Tibial nerve (tissue), 4 donors: ENCODE measurements around the gene B3GNT4. TPM values are rescaled to one million over a fixed set of nuclear protein-coding genes. Genes with fewer than 3 reads are reported as not detected.

Source experiments
- DNase-seq, 2 donors: peaks; one replicate each; pipeline ENCODE4 v3.0.0-alpha.2; 2019; ENCODE audit warnings: low spot score in 2 of 2
- H3K27ac ChIP-seq, 4 donors: fragments of 200-600 bp; sonication (generic) in 3 of 4; one replicate each; pipeline ENCODE4 v1.5.1; 2017 to 2019; ENCODE audit warnings: mild to moderate bottlenecking in 1 of 4
- H3K27me3 ChIP-seq, 2 donors: fragments of 200-600 bp; sonication (generic) in 1 of 2; one replicate each; pipeline versions ENCODE4 v1.5.1 to v1.6.0; 2017 to 2019
- H3K36me3 ChIP-seq, 3 donors: fragments of 200-600 bp; sonication (generic); one replicate each; pipeline ENCODE4 v1.5.1; 2018 to 2019
- H3K4me1 ChIP-seq, 4 donors: fragments of 200-600 bp; sonication (generic) in 3 of 4; one replicate each; pipeline ENCODE4 v1.5.1; 2017 to 2019
- H3K4me3 ChIP-seq, 4 donors: fragments of 200-600 bp; sonication (generic) in 3 of 4; one replicate each; pipeline ENCODE4 v1.5.1; 2017 to 2019; ENCODE audit warnings: mild to moderate bottlenecking in 1 of 4, moderate library complexity in 1 of 4
- H3K9me3 ChIP-seq, 4 donors: fragments of 200-600 bp; sonication (generic) in 3 of 4; one replicate each; pipeline ENCODE4 v1.5.1; 2017 to 2019
- CTCF ChIP-seq, 5 experiments: fragments of 200-600 bp in 3 of 5; fragments of 450-650 bp in 2 of 5; sonication (generic) in 3 of 5; IDR thresholded peaks; one replicate each; pipeline ENCODE4 v1.5.1; 2016 to 2019; ENCODE audit warnings: antibody characterized with exemption in 5 of 5, mild to moderate bottlenecking in 3 of 5, moderate library complexity in 2 of 5
- EP300 ChIP-seq, 2 donors: sonication (generic); formaldehyde crosslinking; IDR thresholded peaks; one replicate each; pipeline ENCODE4 v1.6.1; 2017; ENCODE audit warnings: antibody characterized with exemption in 2 of 2, mild to moderate bottlenecking in 1 of 2
- POLR2A ChIP-seq, 2 donors: fragments of 450-650 bp; IDR thresholded peaks; one replicate each; pipeline ENCODE4 v1.6.1; 2017; ENCODE audit warnings: antibody characterized with exemption in 2 of 2, mild to moderate bottlenecking in 2 of 2, moderate library complexity in 2 of 2
- WGBS, 2 donors: methylation state at CpG; one replicate each; pipeline ENCODE4 v1.1.5; 2018; 5-methylcytosine and 5-hydroxymethylcytosine counted together
- total RNA-seq, 4 donors: library from RNA; depleted of rRNA; stranded (reverse); fragments of >200 nt; gene quantifications; one replicate each; pipeline ENCODE4 v1.1.0, GENCODE V29; 2016

Gene B3GNT4
- total RNA-seq, 4 donors from 2014 or later: 0.30 TPM; not detected in 3

DNA sequence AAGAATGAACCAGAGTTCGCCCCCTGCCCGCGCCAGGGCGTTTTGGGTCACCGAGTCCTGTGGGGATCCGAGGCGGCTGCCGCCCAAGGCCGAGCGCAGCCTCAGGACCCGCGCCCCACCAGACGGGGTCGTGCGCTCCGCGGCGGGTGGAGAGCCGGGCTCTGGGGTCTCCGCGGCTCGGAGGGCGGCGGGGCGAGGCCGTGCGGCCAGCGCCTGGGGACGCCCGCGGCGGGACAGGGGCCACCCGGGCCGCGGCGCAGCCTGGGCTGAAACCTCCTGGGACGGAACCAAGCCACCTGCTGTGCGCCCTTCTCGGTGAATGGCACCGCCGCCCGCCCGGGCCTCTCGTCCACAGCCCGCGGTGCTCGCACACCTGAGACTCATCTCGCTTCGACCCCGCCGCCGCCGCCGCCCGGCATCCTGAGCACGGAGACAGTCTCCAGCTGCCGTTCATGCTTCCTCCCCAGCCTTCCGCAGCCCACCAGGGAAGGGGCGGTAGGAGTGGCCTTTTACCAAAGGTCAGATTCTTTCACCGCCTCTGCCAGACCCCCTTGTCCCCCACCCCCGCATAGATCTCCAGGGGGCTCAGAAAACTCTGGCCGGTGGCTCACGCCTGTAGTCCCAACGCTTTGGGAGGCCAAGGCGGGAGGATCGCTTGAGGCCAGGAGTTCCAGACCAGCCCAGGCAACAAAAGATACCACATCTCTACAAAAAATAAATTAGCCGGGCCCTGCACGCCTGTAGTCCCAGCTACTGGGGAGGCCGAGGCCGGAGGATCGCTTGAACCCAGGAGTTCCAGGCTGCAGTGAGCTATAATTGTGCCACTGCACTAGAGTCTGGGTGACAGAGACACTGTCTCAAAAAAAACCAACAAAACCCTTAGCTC, 901 bp downstream of the B3GNT4 start:
- Histone ChIP-seq H3K4me1 (peaks cover 0 to 35% (median 10%) of the 10 kb centered on the region in 4 donors), H3K27ac (no peak overlapping the region), H3K36me3 (peaks cover 0 to 34% (median 11%) of the 10 kb centered on the region in 3 donors), H3K4me3 (peak overlapping the region; percentile 40 to 63 (median 52)), H3K9me3 (no peaks in the 10 kb centered on the region), H3K27me3 (peaks cover 10 to 56% of the 10 kb centered on the region in 2 donors)
- WGBS, 2 donors: 19 to 36% methylated on average over 17 to 27 of the region's 71 CpGs
- DNase-seq: no peak
- TF ChIP-seq POLR2A (IDR thresholded peaks at IDR 0.05) (no peak), CTCF (IDR thresholded peaks at IDR 0.05) (no peak), EP300 (IDR thresholded peaks at IDR 0.05) (no peak)

- no peak for DNase-seq
- TF ChIP-seq POLR2A (IDR thresholded peaks at IDR 0.05) (no peak), EP300 (IDR thresholded peaks at IDR 0.05) (no peak)
- WGBS, 2 donors: 35 to 49% methylated on average over 23 of the region's 23 CpGs
- Histone ChIP-seq H3K4me1 (peaks cover 0 to 35% (median 10%) of the 10 kb centered on the region in 4 donors), H3K27me3 (peaks cover 10 to 47% of the 10 kb centered on the region in 2 donors), H3K36me3 (peaks cover 0 to 42% (median 11%) of the 10 kb centered on the region in 3 donors), H3K27ac (no peak overlapping the region), H3K9me3 (no peaks in the 10 kb centered on the region), H3K4me3 (no peak overlapping the region)
Measured at GRCh38 chr12:122205053-122205925, 1.8 kb downstream of the B3GNT4 start.

- Histone ChIP-seq H3K4me1 (peaks cover 0 to 35% (median 10%) of the 10 kb centered on the region in 4 donors), H3K36me3 (peaks cover 0 to 51% (median 15%) of the 10 kb centered on the region in 3 donors), H3K27me3 (peaks cover 10 to 37% of the 10 kb centered on the region in 2 donors), H3K4me3 (no peak overlapping the region), H3K9me3 (no peaks in the 10 kb centered on the region), H3K27ac (no peak overlapping the region)
- no peak for DNase-seq
- TF ChIP-seq CTCF (IDR thresholded peaks at IDR 0.05) (no peak), EP300 (IDR thresholded peaks at IDR 0.05) (no peak), POLR2A (IDR thresholded peaks at IDR 0.05) (no peak)
- 61 to 72% methylated on average over 25 to 27 of the region's 27 CpGs for WGBS, 2 donors
Measured at GRCh38 chr12:122206111-122206881, 2.8 kb downstream of the B3GNT4 start.

- no peak overlapping the region for H3K27ac ChIP-seq
- peaks cover 0 to 58% (median 16%) of the 10 kb centered on the region in 3 donors for H3K36me3 ChIP-seq
- H3K9me3 ChIP-seq: no peaks in the 10 kb centered on the region
- H3K4me3 ChIP-seq: no peak overlapping the region
- H3K4me1 ChIP-seq: peaks cover 0 to 35% (median 10%) of the 10 kb centered on the region in 4 donors
- 81 to 97% methylated on average over 6 to 8 of the region's 8 CpGs for WGBS, 2 donors
- H3K27me3 ChIP-seq: peaks cover 5 to 31% of the 10 kb centered on the region in 2 donors
- no peak for TF ChIP-seq POLR2A (IDR thresholded peaks at IDR 0.05)
- no peak for TF ChIP-seq EP300 (IDR thresholded peaks at IDR 0.05)
- no peak for TF ChIP-seq CTCF (IDR thresholded peaks at IDR 0.05)
- DNase-seq: no peak
Measured at GRCh38 chr12:122206976-122207375, 3.5 kb downstream of the B3GNT4 start.

- no peak overlapping the region for H3K4me3 ChIP-seq
- H3K9me3 ChIP-seq: no peaks in the 10 kb centered on the region
- no peak for TF ChIP-seq CTCF (IDR thresholded peaks at IDR 0.05)
- no peak for TF ChIP-seq EP300 (IDR thresholded peaks at IDR 0.05)
- no peak for TF ChIP-seq POLR2A (IDR thresholded peaks at IDR 0.05)
- peaks cover 0 to 35% (median 10%) of the 10 kb centered on the region in 4 donors for H3K4me1 ChIP-seq
- WGBS, 2 donors: 83 to 86% methylated on average over 8 of the region's 8 CpGs
- H3K27me3 ChIP-seq: peaks cover 5 to 26% of the 10 kb centered on the region in 2 donors
- no peak for DNase-seq
- H3K27ac ChIP-seq: no peak overlapping the region
- H3K36me3 ChIP-seq: peaks cover 0 to 62% (median 16%) of the 10 kb centered on the region in 3 donors
Measured at GRCh38 chr12:122207391-122207790, 3.9 kb downstream of the B3GNT4 start.
